Gastrocnemius medialis (tissue), 4 donors: ENCODE measurements around the gene TLE1. TPM values are rescaled to one million over a fixed set of nuclear protein-coding genes. Genes with fewer than 3 reads are reported as not detected.

ENCODE experiments used
- ATAC-seq, 2 donors: fragments of 150-250 bp; one replicate each; pipeline ENCODE4 v1.9.1; 2016
- DNase-seq, 2 donors: peaks; one replicate each; pipeline ENCODE4 v3.0.0-alpha.2; 2019
- H3K27ac ChIP-seq, 4 donors: fragments of 200-600 bp; sonication (generic); 1 replicate in 1 of 4; 2 replicates in 3 of 4; pipeline ENCODE4 v1.5.1; 2016 to 2018; ENCODE audit warnings: mild to moderate bottlenecking in 2 of 4, moderate library complexity in 1 of 4
- H3K27me3 ChIP-seq, 3 donors: fragments of 200-600 bp; sonication (generic) in 2 of 3; 1 replicate in 1 of 3; 2 replicates in 2 of 3; pipeline versions ENCODE4 v1.5.1 to v1.6.0; 2016 to 2019; ENCODE audit warnings: mild to moderate bottlenecking in 1 of 3, moderate library complexity in 1 of 3
- H3K36me3 ChIP-seq, 2 donors: fragments of 200-600 bp; sonication (generic) in 1 of 2; one replicate each; pipeline ENCODE4 v1.5.1; 2017 to 2018
- H3K4me1 ChIP-seq, 2 donors: fragments of 200-600 bp; sonication (generic) in 1 of 2; one replicate each; pipeline ENCODE4 v1.5.1; 2016 to 2017; ENCODE audit warnings: mild to moderate bottlenecking in 2 of 2
- H3K4me3 ChIP-seq, 4 donors: fragments of 200-600 bp; sonication (generic) in 3 of 4; 1 replicate in 1 of 4; 2 replicates in 3 of 4; pipeline ENCODE4 v1.5.1; 2016 to 2019; ENCODE audit warnings: mild to moderate bottlenecking in 2 of 4
- H3K9me3 ChIP-seq, 3 donors: fragments of 200-600 bp; sonication (generic) in 2 of 3; 1 replicate in 1 of 3; 2 replicates in 2 of 3; pipeline ENCODE4 v1.5.1; 2016 to 2019
- CTCF ChIP-seq, 5 experiments: fragments of 450-650 bp in 3 of 5; fragments of 200-600 bp in 2 of 5; sonication (generic) in 2 of 5; IDR thresholded peaks in 4 of 5; conservative IDR thresholded peaks in 1 of 5; 1 replicate in 4 of 5; 2 replicates in 1 of 5; pipeline ENCODE4 v1.5.1; 2016 to 2019; ENCODE audit warnings: antibody characterized with exemption in 5 of 5, mild to moderate bottlenecking in 3 of 5, moderate library complexity in 3 of 5
- POLR2A ChIP-seq, 2 donors: fragments of 450-650 bp; IDR thresholded peaks; one replicate each; pipeline ENCODE4 v1.6.1; 2017; ENCODE audit warnings: antibody characterized with exemption in 2 of 2, mild to moderate bottlenecking in 2 of 2, moderate library complexity in 2 of 2
- in situ Hi-C, 4 donors: fragments of 200-750 bp; cut with MboI; loops; one replicate each; pipeline versions ENCODE4 v1.15.0 to v1.8.0; 2017; ENCODE audit warnings: low sequenced_read_pairs in 4 of 4
- intact Hi-C: fragments of 100-400 bp; cut with DNase I; formaldehyde crosslinking; loops from one replicate; pipeline ENCODE4 v1.15.1; 2023; ENCODE audit warnings: low total_unique reads
- total RNA-seq, 4 donors: library from RNA; depleted of rRNA; stranded (reverse); fragments of >200 nt; gene quantifications; one replicate each; pipeline versions ENCODE4 v1.1.0 to v1.2.3, GENCODE V29; 2016

Gene TLE1
- total RNA-seq, 4 donors from 2014 or later, result 32.0 to 159 (median 55.4) TPM

- no peaks in the 10 kb centered on the region for H3K9me3 ChIP-seq
- H3K36me3 ChIP-seq, result no peaks in the 10 kb centered on the region
- intact Hi-C loops (no loop called here), in situ Hi-C loops (no loop called here)
- no peak for TF ChIP-seq POLR2A (IDR thresholded peaks at IDR 0.05)
- TF ChIP-seq CTCF (IDR thresholded peaks at IDR 0.05 in 4 of 5, conservative IDR thresholded peaks at IDR 0.05 in 1 of 5), result no peak
- no peaks in the 10 kb centered on the region for H3K27me3 ChIP-seq
- H3K4me3 ChIP-seq, result no peak overlapping the region
- H3K27ac ChIP-seq, result no peak overlapping the region
- ATAC-seq (no peak), DNase-seq (no peak)
- no peaks in the 10 kb centered on the region for H3K4me1 ChIP-seq
Measured at GRCh38 chr9:81722277-81722676, 32.9 kb upstream of the TLE1 start.

DNA sequence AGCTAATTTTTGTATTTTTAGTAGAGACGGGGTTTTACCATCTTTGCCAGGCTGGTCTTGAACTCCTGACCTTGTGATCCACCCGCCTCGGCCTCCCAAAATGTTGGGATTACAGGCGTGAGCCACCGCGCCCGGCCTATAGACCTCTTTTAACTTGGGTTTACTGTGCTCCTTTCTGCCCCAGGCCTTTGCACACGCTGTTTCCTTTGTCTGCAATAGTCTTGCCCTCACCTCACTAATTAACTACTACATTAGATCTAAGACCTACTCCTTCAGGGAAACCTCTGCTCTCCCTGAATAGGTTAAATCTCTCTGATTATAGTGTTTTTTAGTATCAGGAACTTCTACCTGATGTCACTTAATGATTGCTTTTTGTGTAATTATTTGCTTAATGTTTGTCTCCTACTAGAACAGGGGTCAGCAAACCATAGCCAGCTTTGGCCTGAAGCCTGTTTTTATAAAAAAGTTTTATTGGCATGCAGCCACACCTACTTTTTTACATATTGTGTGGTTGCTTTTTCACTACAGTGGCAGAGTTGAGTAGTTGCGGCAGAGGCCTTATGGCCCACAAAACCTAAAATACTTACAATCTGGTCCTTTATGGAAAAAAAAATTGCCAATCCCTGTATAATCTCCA, 31.2 kb upstream of the TLE1 start:
- ATAC-seq, result no peak
- Histone ChIP-seq H3K36me3 (no peaks in the 10 kb centered on the region), H3K4me1 (no peaks in the 10 kb centered on the region), H3K27me3 (no peaks in the 10 kb centered on the region), H3K27ac (no peak overlapping the region), H3K4me3 (no peak overlapping the region), H3K9me3 (no peaks in the 10 kb centered on the region)
- TF ChIP-seq CTCF (IDR thresholded peaks at IDR 0.05 in 4 of 5, conservative IDR thresholded peaks at IDR 0.05 in 1 of 5) (no peak), POLR2A (IDR thresholded peaks at IDR 0.05) (no peak)
- DNase-seq, result no peak
- intact Hi-C loops (no loop called here), in situ Hi-C loops (no loop called here)

DNA sequence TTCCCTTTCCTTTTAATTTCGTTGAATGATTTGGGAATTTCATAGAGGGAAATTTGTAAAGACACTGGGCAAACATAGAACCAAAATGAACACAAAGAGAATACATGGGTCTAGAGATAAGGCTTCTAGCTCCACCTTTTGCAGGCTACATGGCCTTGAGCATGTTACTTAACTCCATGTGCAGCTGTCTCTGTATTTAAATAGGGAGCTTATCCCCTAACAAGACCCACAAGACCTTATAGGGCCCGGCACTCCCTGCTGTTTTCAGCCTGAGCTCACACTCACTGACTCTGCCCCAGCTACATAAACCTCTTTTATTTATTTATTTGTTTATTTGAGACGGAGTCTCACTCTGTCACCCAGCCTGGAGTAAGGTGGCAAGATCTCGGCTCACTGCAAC, 30.6 kb upstream of the TLE1 start:
- Histone ChIP-seq H3K4me1 (no peaks in the 10 kb centered on the region), H3K36me3 (no peaks in the 10 kb centered on the region), H3K9me3 (no peaks in the 10 kb centered on the region), H3K27ac (no peak overlapping the region), H3K27me3 (no peaks in the 10 kb centered on the region), H3K4me3 (no peak overlapping the region)
- intact Hi-C loops (no loop called here), in situ Hi-C loops (no loop called here)
- ATAC-seq (no peak), DNase-seq (no peak)
- no peak for TF ChIP-seq CTCF (IDR thresholded peaks at IDR 0.05 in 4 of 5, conservative IDR thresholded peaks at IDR 0.05 in 1 of 5)
- TF ChIP-seq POLR2A (IDR thresholded peaks at IDR 0.05), result no peak

DNA sequence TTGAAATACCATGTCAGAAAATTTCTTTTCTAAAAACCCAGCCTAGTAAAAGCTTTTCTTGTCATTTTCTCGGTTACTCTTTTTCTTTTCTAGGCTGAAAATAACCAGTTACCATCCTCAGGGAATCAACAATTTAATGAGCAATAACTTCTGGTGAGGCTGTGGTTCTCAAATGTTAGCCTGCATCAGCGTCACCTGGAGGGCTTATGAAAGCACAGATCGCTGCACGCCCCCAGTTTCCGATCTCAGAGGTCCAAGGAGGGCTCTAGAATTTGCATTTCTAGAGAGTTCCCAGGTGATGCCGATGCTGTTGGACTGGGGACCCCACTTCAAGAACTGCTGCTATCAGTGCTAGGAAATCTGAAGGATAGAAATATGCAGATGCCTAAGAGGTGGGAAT, 28.9 kb upstream of the TLE1 start:
- H3K27me3 ChIP-seq, result no peaks in the 10 kb centered on the region
- H3K36me3 ChIP-seq, result no peaks in the 10 kb centered on the region
- H3K27ac ChIP-seq, result no peak overlapping the region
- intact Hi-C loops, result no loop called here
- DNase-seq (no peak), ATAC-seq (no peak)
- in situ Hi-C loops, result no loop called here
- H3K4me1 ChIP-seq, result no peaks in the 10 kb centered on the region
- TF ChIP-seq CTCF (IDR thresholded peaks at IDR 0.05 in 4 of 5, conservative IDR thresholded peaks at IDR 0.05 in 1 of 5) (no peak), POLR2A (IDR thresholded peaks at IDR 0.05) (no peak)
- no peaks in the 10 kb centered on the region for H3K9me3 ChIP-seq
- H3K4me3 ChIP-seq, result no peak overlapping the region

DNA sequence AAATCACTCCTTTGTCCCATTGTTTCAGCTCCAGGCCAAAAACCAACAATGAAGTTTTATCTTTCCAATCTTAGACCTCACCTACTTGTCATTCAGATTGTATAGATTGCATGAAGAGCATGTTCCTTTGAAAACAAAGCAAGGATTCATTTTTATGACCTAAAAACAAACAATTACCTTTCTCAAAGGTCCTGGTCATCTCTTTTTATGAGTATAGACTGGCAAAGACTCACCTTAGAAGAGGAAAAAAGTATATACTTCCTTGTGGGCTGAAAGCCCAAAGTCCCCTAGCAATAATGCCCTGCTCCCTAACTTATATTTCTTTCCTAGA, 28.4 kb upstream of the TLE1 start:
- no peak for ATAC-seq
- intact Hi-C loops, result no loop called here
- H3K27me3 ChIP-seq, result no peaks in the 10 kb centered on the region
- no peaks in the 10 kb centered on the region for H3K9me3 ChIP-seq
- H3K4me3 ChIP-seq, result no peak overlapping the region
- in situ Hi-C loops, result no loop called here
- no peak for DNase-seq
- H3K36me3 ChIP-seq, result no peaks in the 10 kb centered on the region
- no peak overlapping the region for H3K27ac ChIP-seq
- H3K4me1 ChIP-seq, result no peaks in the 10 kb centered on the region
- no peak for TF ChIP-seq CTCF (IDR thresholded peaks at IDR 0.05 in 4 of 5, conservative IDR thresholded peaks at IDR 0.05 in 1 of 5)
- TF ChIP-seq POLR2A (IDR thresholded peaks at IDR 0.05), result no peak
